ENCODE results near the gene FOXN3. TPM values are rescaled to one million over a fixed set of nuclear protein-coding genes. Genes with fewer than 3 reads are reported as not detected.

FOXN3 gene
- polyA plus RNA-seq, 1 of the 3 experiments (the other 2 are of a cell fraction), result 9.8 TPM

- H3K27me3 ChIP-seq (ENCODE audit: insufficient read depth), result no peaks in the 10 kb centered on the region
- H3K36me3 ChIP-seq (replicated peaks in 1 of 2; ENCODE audit: control insufficient read depth in 1 of 2, insufficient read depth in 2 of 2, low read length in 1 of 2), result no peaks in the 10 kb centered on the region
- H3K4me1 ChIP-seq (ENCODE audit: control insufficient read depth in 1 of 2, insufficient read depth in 2 of 2, low read depth in 1 of 2, low read length in 1 of 2), result peaks cover 0 to 7% of the 10 kb centered on the region in 2 experiments; a peak in 2 of 4 replicates
- ChIA-PET CTCF (interaction anchor here (1.1 kb wide), 1 partner anchor 32 kb away, joined by 3 read pairs; no protein-coding TSS in a partner anchor), POLR2A (no interaction called here)
- H3K9me3 ChIP-seq, result 0 out of 2 replicates have a peak, but pooled peaks cover 5% of the 10 kb centered on the region
- no peak overlapping the region for H3K4me3 ChIP-seq (ENCODE audit: low read depth in 2 of 2, low read length in 1 of 2)
- no peaks in the 10 kb centered on the region for H3K79me2 ChIP-seq (ENCODE audit: insufficient read depth)
- no peak overlapping the region for H2AFZ ChIP-seq (ENCODE audit: low read depth)
- H4K20me1 ChIP-seq (ENCODE audit: insufficient read depth), result no peaks in the 10 kb centered on the region
- WGBS (ENCODE audit: low lambda C conversion rate), result no CpG with 5 or more reads among the region's 2 CpGs
- H3K4me2 ChIP-seq, result no peak overlapping the region
- DNase-seq, result no peak
- no peak overlapping the region for H3K9ac ChIP-seq
- peaks cover 10% of the 10 kb centered on the region for H3F3A ChIP-seq (replicated peaks; ENCODE audit: insufficient read depth)
- no peak overlapping the region for H3K27ac ChIP-seq (ENCODE audit: low read depth in 2 of 2, low read length in 1 of 2)
- TF ChIP-seq CTCF (IDR thresholded peaks at IDR 0.05), result no peak
- no peak for TF ChIP-seq FOSL2 (IDR thresholded peaks at IDR 0.05; ENCODE audit: borderline replicate concordance, low read depth)
- no peak for TF ChIP-seq MEF2A (IDR thresholded peaks at IDR 0.05; ENCODE audit: borderline replicate concordance, low read depth)
- TF ChIP-seq GABPA (IDR thresholded peaks at IDR 0.05; ENCODE audit: low read depth), result no peak
- no peak for TF ChIP-seq IRF3 (IDR thresholded peaks at IDR 0.05; ENCODE audit: low read depth, low read length)
- no peak for TF ChIP-seq USF2 (IDR thresholded peaks at IDR 0.05; ENCODE audit: borderline replicate concordance, low read depth, low read length)
- TF ChIP-seq NRF1 (IDR thresholded peaks at IDR 0.05; ENCODE audit: low read depth, low read length), result no peak
- TF ChIP-seq CHD2 (IDR thresholded peaks at IDR 0.05; ENCODE audit: low read length, partially characterized antibody), result no peak
- TF ChIP-seq NFIC (IDR thresholded peaks at IDR 0.05; ENCODE audit: borderline replicate concordance), result no peak
- TF ChIP-seq MXI1 (IDR thresholded peaks at IDR 0.05; ENCODE audit: low read depth, low read length), result no peak
- TF ChIP-seq PBX3 (IDR thresholded peaks at IDR 0.05), result no peak
- no peak for TF ChIP-seq USF1 (IDR thresholded peaks at IDR 0.05; ENCODE audit: borderline replicate concordance, low read depth)
- no peak for TF ChIP-seq TCF12 (IDR thresholded peaks at IDR 0.05)
- TF ChIP-seq JUND (IDR thresholded peaks at IDR 0.05), result no peak
- no peaks in the 10 kb centered on the region for H3K9me2 ChIP-seq
Measured at GRCh38 chr14:89134640-89135039, 282.4 kb downstream of the FOXN3 start.

Measured in SK-N-SH (cell line).